Stimulated activated CD8-positive, alpha-beta memory T cell treated with anti-CD3 and anti-CD28 coated beads, Interleukin-4, amount 100 ng/mL, for 4 hours (primary cell): ENCODE measurements around the gene NELL2.
"Not testable (repeated sequence)": the region's sequence is repeated elsewhere in the genome, so short reads cannot be mapped to it uniquely, and the experiment has no call there.

Experiments used
- DNase-seq, 2 donors: peaks; one replicate each; pipeline ENCODE4 v3.0.0-alpha.2; 2020; ENCODE audit warnings: low read depth in 2 of 2, low spot score in 1 of 2

The NELL2 gene

DNA sequence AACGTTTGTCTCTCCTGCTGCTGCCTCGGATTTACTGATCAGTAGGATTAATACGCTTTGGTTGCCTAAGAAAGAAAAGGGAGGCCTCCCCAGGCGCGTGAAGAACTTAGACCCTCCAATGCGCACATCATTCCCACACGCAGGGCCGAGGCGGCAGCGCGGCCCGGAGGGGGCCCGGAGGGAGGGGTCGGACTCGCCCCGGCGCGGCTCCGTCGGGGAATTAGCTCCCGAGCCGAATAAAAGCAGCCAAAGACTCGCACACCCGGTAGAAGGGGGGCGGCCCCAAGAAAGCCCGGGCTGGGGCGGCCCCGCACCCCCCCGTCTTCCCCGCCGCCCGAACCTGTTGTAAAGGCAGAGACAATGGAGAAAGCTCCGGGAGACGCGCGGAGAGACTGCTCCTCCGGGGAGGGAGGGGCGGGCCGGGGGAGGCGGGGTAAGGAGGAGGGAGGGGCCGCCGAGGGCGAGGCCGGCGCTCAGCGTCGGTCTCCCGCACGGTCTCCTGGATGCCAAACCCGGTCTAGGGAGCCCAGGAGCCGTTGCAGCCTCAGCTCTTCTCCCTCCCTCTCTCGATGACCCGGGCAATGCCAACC is at the start of gene NELL2:
Gene NELL2 (minus strand): TSS at position 362 of the 590 bp plus-strand sequence. CDS start 446 bp downstream, outside the sequence.
- peak; percentile 27 to 46 for DNase-seq

- DNase-seq: no peak
Measured at GRCh38 chr12:44921736-44922135, 45.6 kb upstream of the NELL2 start.

DNA sequence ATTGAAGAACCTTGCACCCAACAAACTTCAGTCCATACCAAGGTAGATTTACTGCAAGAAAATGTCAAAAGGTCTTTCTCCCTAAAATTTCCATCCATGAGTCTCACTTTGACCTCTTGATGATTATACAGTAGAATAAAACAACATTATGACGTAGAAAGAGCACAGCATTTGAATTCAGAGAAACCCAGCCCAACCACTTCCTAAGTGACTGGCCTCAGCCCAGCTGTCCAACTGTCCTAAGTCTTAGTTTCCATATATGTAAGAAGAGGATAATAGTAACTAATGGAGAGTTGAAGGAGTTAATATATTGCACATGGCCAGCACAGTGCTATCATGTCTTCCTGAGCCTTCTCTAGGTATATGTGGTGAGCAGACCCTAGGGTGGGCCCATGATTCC is 41.0 kb upstream of the NELL2 start:
- no peak for DNase-seq

- DNase-seq: no peak
Measured at GRCh38 chr12:44915958-44916357, 39.8 kb upstream of the NELL2 start.

DNA sequence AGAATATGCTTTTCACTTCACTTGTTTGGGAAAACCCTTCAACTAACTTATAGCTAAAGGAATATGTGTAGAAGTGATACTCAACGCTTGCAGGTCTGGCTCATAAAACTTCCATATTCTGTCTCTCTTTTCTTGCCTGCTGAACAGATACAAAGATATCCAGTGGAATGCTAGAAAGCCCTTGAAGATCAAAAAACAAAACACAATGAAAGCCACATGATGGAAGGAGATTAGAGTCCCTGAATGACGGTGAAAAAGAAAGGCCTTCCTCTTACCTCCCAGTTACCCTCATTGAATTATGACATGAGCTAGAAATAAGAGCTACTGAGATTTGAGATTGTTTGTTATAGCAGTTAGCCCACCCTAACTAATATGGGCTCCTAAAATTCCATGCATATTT is 28.2 kb upstream of the NELL2 start:
- no peak for DNase-seq

DNA sequence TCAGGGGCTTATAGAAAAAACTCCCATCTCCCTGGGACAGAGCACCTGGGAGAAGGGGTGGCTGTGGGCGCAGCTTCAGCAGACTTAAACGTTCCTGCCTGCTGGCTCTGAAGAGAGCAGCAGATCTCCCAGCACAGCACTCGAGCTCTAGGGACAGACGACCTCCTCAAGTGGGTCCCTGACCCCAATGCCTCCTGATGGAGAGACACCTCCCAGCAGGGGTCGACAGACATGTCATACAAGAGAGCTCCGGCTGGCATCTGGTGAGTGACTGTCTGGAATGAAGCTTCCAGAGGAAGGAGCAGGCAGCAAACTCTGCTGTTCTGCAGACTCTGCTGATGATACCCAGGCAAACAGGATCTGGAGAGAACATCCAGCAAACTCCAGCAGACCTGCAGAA is 22.0 kb upstream of the NELL2 start:
- DNase-seq: not testable (repeated sequence)

- no peak for DNase-seq
Measured at GRCh38 chr12:44889926-44890325, 13.8 kb upstream of the NELL2 start.

- no peak for DNase-seq
Measured at GRCh38 chr12:44889162-44889561, 13.0 kb upstream of the NELL2 start.

DNA sequence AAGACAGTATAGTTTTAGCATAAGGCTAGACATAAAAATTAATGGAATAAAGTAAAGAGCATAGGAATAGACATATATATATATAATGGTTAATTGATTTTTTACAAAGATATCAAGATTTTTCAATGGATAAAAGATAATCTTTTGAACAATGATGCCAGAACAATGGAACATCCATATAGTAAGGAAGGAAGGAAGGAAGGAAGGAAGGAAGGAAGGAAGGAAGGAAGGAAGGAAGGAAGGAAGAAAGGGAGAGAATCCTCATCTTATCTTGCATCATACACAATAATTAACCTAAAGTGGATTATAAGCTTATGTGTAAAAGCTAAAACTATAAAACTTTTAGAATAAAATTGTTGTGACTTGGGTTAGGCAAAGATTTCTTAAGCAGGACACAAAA is 9.8 kb upstream of the NELL2 start:
- no peak for DNase-seq

GRCh38 chr12:44881197-44881596 is 5.1 kb upstream of the NELL2 start:
- no peak for DNase-seq

- no peak for DNase-seq
Measured at GRCh38 chr12:44876544-44877410, 662 bp upstream of the NELL2 start.

DNA sequence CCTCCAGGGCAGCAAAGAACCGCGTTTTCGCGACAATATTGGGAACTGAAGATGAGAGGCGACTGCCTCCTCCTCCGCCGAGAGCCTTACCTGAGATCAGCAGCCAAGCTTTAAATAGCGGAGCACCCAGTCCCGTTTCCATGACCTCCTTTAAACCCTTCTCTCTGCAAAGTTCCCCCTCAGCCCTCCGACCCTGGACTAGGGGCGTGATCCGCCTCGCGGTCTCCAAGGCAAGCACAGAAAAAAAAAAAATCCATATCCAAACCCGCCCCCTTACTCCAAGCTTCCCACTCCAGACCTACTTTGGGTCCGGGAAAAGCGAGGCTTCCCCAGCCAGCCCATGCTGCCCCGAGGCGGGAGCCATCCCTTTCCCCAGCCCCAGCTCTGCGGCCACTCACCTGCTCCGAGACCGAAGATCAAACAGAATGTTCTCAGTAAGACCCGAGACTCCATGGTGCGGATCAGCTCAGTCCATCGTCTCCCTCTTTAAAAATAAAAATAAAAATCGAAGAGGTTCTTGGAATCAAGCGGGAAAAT is 630 bp downstream of the NELL2 start:
- DNase-seq: no peak

DNA sequence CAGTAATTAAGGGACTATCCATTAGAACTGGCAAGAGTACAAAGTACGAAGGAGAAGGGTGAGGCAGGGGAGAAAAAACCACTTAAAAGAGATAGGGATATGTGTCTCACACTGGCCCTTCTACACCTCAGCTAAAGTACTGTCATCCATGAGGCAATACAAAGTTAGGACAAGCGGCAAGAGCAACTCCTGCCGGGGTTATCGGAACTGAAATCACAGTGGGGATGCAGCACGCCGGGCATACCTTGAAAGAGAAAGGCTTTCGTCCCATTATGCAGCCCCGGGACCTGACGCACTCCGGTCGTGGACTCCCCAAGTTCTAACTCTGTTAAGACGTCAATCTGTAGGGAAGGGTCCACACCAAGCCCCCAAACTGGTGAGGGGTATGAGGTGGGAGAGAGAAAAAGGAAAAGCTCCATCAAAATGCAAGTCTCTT is 1.1 kb downstream of the NELL2 start:
- no peak for DNase-seq

DNA sequence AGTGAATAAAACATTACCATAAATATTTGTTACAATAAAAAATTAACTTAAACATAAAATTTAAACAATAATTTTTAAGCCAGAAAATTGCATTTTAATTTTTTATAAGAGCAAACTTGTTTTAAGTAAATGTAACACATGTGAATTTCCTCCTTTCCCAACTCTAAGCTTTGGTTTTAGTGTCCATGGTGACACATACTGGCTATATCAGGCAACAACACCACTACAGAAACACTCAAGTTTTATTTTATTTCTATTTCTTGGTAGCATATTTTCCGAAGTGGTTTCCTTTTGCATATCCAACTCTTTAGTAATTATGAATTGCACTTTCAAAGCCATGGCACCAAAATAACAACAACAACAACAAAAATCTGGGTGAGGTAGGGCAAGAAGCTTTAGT is 2.2 kb downstream of the NELL2 start:
- no peak for DNase-seq

DNA sequence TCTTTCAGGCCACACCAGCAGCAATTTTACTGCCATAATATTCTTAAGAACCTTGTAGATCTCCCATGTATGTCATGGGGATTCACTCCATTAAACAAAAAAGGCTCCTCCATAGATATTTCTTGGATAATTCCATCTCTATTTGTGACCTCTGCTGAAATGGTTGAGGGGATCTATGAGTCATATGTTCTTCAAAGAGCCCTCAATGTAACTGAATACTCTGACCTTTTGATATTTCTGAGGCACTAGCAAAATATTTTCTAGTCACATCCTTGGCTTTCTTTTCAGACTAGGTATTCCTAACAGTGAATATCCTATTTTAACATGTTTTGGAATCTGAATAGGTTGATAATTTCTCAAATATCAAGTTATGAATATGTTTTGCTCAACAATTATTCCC is 6.6 kb downstream of the NELL2 start:
- DNase-seq: no peak

DNA sequence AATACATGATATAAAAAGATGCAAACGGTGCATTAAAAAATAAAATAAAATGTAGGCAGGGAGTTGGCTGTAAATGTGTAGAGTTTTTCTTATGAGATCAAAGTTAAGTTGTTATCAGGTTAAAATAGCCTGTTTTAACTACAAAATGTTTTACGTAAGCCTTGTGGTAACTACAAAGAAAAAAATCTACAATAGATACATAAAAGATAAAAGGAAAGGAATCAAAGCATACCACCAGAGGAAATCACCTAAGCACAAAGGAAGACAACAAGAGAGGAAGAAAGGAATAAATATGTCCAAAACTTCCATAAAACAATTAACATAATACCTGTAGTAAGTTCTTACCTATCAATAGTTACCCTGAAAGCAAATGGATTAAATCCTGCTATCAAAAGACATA is 12.2 kb downstream of the NELL2 start:
- DNase-seq: no peak

DNA sequence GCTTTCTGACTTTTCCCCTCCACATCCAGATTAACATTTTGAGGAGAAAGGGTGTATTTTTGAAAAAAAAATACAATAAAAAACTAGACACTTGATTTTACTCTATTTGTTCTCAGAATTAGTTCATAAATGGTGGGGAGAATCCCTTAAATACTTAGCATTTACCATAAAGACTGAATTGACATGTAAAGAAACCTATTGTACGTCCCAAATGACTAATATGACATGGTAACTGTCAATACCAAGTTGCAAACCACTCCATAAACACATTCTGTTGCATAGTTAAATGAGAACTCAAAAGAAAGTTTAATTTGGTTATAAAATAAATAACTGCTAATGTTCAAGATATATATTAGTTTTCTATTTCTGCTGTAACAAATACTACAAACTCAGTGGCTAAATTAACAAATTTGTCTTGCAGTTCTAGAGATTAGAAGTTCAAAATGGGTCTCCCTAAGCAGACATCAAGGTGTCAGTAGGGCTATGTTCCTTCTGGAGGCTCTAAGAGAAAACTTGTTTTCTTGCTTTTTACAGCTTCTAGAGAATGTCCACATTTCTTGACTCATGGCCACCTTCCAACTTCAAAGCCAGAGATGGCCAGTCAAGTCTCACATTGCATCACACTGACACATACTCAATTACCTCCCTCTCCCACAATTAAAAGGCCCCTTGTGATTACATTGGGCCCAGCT is 16.0 kb downstream of the NELL2 start:
- no peak for DNase-seq

GRCh38 chr12:44858226-44858855 is 17.8 kb downstream of the NELL2 start:
- DNase-seq: no peak

DNA sequence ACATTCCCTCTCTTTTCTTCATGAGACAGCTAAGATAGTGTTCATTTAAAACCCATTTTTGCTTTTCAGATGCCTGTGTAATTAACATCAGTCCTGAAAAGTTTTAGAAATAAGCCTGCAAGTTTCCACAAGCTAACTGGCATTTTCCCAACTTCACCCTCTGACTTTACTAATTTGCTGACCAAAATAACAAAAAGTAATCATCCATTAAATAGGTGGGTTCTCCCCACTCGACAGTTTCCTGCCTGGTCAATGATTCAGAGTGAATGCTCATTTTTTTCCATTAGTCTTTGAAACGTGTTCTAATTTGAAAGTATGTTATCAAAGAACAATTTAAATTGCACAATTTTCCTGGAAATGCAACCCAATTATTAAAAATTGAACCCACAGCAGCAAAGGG is 23.6 kb downstream of the NELL2 start:
- no peak for DNase-seq

DNA sequence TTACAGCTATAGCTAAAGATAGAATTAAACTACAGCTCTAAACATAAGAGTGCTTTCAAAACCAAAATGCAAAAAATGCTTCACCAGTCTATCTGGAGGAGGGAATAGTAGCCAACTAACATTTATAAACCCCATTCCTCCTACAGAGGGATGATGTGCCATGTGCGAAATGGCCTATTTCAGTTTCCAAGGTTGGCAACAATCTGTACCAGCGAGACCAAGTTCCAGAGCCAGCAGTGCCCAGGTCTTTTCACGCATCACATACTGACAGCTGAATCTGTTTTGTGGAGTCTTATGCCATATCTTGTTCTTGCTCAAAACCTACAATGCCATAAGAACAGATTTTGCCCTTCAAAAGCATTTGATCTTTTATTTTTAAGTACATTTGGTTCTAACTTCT is 24.5 kb downstream of the NELL2 start:
- no peak for DNase-seq

DNA sequence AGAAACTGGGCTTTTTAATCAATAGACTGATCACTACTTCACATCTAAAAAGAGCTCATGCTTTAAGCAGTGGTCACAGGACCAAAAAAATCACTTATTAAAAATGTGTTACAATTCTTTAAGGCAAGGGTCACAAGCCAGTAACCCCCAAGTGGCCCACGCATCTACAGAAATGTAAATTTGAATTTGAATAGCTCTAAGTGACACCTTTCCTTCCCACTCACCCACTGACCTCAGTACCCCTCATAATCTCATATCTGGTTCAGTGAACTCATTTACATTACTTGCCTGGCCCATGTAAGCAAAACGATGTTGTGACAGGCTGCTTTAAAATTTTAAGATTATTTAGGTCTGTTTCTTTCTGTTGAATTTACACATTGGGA is 27.4 kb downstream of the NELL2 start:
- no peak for DNase-seq
